ENCODE data around the gene TP53BP1.
"Not testable (repeated sequence)": the region's sequence is repeated elsewhere in the genome, so short reads cannot be mapped to it uniquely, and the experiment has no call there.

Gene TP53BP1, protein sequence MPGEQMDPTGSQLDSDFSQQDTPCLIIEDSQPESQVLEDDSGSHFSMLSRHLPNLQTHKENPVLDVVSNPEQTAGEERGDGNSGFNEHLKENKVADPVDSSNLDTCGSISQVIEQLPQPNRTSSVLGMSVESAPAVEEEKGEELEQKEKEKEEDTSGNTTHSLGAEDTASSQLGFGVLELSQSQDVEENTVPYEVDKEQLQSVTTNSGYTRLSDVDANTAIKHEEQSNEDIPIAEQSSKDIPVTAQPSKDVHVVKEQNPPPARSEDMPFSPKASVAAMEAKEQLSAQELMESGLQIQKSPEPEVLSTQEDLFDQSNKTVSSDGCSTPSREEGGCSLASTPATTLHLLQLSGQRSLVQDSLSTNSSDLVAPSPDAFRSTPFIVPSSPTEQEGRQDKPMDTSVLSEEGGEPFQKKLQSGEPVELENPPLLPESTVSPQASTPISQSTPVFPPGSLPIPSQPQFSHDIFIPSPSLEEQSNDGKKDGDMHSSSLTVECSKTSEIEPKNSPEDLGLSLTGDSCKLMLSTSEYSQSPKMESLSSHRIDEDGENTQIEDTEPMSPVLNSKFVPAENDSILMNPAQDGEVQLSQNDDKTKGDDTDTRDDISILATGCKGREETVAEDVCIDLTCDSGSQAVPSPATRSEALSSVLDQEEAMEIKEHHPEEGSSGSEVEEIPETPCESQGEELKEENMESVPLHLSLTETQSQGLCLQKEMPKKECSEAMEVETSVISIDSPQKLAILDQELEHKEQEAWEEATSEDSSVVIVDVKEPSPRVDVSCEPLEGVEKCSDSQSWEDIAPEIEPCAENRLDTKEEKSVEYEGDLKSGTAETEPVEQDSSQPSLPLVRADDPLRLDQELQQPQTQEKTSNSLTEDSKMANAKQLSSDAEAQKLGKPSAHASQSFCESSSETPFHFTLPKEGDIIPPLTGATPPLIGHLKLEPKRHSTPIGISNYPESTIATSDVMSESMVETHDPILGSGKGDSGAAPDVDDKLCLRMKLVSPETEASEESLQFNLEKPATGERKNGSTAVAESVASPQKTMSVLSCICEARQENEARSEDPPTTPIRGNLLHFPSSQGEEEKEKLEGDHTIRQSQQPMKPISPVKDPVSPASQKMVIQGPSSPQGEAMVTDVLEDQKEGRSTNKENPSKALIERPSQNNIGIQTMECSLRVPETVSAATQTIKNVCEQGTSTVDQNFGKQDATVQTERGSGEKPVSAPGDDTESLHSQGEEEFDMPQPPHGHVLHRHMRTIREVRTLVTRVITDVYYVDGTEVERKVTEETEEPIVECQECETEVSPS (N-terminal part only)

GRCh38 chr15:43492673-43493601, at the start of gene TP53BP1:
TSS of gene TP53BP1 (minus strand) at chr15:43493156. CDS start at chr15:43493043, 113 bp downstream.
- peak; percentile 96 for DNase-seq

DNA sequence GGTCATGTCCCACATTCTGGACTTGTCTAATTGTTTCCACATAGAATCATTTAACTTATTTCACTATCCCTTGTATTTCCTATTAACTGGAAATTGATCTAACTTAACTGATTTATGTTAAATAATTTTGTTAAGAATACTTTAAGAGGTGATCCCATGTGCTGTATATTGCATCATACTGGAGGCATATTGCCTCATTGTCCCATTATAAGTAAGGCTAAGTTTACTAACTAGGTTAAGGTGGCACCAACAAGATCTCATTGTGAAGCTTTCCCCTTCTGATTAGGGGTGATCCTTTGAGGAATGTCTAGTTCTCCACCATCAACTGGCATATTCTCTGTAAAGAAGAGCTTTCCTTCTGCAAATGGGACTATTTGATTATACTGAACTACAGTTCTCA, 48.8 kb upstream of the TP53BP1 start:
- DNase-seq = no peak

DNA sequence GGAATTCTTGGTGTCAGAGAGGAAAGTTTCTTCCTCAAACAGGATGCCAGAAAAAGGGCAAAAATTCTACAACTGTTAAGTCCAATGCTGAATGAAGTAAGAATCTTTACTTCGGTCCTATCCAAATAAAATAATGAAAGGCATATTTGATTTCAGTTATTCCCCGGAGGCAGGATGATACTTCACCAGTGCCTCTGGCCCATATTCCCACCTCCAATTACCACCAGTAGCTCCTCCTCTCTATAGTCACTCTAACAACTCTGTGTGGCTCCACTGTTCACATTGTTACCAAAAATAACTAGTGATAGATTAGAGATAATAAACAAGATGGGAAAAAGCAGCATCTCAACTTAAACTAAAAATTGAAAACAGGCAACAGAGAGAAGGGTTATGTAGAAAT, 45.1 kb upstream of the TP53BP1 start:
- no peak for DNase-seq

GRCh38 chr15:43534897-43535296, 41.9 kb upstream of the TP53BP1 start:
- DNase-seq = no peak

GRCh38 chr15:43532826-43533225, 39.9 kb upstream of the TP53BP1 start:
- not testable (repeated sequence) for DNase-seq

DNA sequence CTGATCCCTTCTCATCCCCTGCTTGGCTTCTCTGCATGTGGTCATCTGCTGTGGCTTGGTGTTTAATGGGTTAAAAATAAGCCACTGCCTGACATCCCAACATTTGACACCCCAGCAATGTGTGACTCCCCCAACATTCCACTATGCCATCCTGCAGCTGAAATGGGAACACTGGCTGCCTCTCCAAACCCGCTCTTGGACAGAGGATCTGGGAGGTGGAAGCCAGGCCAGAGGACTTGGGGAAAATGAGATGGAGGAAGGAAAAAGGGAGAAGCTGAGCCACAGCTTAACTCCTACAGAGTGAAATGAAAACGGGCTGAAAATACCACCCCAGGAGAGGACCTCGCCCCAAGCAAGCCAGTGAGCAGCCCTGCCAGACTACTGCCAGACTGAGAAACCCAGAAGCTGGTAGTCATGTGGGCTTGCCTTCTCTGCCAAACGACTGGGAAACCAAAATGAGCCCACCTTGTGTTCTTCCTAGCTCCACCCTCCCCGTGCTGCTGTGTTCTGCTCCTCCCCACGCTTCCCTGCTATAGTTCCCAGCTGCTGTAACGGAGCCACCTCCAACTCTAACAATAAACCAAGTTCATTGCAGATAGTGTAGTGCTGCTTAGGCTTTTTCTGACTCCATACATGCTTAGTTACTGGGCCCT, 38.2 kb upstream of the TP53BP1 start:
- no peak for DNase-seq

DNA sequence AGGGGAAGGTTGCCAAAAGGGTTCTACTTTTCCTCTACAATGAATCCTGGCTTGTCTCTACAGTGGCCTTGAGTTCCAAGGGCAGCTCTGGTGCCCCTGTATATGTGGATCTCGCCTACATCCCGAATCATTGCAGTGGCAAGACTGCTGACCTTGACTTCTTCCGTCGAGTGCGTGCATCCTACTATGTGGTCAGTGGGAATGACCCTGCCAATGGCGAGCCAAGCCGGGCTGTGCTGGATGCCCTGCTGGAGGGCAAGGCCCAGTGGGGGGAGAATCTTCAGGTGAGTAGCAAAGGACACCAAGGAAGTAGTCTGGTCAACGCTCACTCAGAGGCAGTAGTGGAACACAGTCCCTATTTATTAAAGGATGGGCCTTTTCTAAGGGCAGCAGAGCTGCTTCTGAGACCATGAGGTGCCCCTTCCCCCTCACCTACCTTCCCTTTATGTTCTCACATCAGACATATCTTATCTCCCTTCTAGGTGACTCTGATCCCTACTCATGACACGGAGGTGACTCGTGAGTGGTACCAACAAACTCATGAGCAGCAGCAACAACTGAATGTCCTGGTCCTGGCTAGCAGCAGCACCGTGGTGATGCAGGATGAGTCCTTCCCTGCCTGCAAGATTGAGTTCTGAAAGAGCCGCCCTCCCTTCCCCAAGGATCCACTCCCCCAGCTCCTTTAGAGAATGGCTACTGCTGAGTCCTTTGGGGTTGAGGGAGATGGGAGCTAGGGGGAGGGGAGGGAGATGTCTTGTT, 36.8 kb upstream of the TP53BP1 start:
- DNase-seq = no peak

DNA sequence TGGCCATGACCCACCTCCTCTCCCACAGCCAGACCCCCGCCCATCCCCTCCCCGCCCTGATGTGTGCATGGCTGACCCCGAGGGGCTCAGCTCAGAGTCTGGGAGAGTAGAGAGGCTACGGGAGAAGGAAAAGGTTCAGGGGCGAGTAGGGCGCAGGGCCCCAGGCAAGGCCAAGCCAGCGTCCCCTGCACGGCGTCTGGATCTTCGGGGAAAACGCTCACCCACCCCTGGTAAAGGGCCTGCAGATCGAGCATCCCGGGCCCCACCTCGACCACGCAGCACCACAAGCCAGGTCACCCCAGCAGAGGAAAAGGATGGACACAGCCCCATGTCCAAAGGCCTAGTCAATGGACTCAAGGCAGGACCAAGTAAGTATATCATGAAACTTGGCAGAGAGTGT, 36.2 kb upstream of the TP53BP1 start:
- DNase-seq = no peak

DNA sequence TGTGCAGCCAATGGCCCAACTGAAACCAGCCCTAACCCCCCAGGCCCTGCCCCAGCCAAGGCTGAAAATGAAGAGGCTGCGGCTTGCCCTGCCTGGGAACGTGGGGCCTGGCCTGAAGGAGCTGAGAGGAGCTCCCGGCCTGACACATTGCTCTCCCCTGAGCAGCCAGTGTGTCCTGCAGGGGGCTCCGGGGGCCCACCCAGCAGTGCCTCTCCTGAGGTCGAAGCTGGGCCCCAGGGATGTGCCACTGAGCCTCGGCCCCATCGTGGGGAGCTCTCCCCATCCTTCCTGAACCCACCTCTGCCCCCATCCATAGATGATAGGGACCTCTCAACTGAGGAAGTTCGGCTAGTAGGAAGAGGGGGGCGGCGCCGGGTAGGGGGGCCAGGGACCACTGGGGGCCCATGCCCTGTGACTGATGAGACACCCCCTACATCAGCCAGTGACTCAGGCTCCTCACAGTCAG, 35.6 kb upstream of the TP53BP1 start:
- DNase-seq = no peak

GRCh38 chr15:43527802-43528541, 35.0 kb upstream of the TP53BP1 start:
- DNase-seq = no peak

GRCh38 chr15:43527016-43527801, 34.3 kb upstream of the TP53BP1 start:
- no peak for DNase-seq

DNA sequence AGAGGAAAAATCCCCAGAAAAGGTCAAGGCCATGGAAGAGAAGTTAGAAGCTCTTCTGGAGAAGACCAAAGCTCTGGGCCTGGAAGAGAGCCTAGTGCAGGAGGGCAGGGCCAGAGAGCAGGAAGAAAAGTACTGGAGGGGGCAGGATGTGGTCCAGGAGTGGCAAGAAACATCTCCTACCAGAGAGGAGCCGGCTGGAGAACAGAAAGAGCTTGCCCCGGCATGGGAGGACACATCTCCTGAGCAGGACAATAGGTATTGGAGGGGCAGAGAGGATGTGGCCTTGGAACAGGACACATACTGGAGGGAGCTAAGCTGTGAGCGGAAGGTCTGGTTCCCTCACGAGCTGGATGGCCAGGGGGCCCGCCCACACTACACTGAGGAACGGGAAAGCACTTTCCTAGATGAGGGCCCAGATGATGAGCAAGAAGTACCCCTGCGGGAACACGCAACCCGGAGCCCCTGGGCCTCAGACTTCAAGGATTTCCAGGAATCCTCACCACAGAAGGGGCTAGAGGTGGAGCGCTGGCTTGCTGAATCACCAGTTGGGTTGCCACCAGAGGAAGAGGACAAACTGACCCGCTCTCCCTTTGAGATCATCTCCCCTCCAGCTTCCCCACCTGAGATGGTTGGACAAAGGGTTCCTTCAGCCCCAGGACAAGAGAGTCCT, 33.4 kb upstream of the TP53BP1 start:
- DNase-seq = no peak

DNA sequence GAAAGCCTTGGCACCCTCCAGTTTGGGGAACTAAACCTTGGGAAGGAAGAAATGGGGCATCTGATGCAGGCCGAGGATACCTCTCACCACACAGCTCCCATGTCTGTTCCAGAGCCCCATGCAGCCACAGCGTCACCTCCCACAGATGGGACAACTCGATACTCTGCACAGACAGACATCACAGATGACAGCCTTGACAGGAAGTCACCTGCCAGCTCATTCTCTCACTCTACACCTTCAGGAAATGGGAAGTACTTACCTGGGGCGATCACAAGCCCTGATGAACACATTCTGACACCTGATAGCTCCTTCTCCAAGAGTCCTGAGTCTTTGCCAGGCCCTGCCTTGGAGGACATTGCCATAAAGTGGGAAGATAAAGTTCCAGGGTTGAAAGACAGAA, 32.2 kb upstream of the TP53BP1 start:
- DNase-seq = no peak

GRCh38 chr15:43524254-43524845, 31.4 kb upstream of the TP53BP1 start:
- DNase-seq = no peak

DNA sequence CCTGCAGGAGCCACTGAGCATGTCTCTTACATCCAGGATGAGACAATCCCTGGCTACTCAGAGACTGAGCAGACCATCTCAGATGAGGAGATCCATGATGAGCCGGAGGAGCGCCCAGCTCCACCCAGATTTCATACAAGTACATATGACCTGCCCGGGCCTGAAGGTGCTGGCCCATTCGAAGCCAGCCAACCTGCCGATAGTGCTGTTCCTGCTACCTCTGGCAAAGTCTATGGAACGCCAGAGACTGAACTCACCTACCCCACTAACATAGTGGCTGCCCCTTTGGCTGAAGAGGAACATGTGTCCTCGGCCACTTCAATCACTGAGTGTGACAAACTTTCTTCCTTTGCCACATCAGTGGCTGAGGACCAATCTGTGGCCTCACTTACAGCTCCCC, 30.7 kb upstream of the TP53BP1 start:
- DNase-seq = no peak

DNA sequence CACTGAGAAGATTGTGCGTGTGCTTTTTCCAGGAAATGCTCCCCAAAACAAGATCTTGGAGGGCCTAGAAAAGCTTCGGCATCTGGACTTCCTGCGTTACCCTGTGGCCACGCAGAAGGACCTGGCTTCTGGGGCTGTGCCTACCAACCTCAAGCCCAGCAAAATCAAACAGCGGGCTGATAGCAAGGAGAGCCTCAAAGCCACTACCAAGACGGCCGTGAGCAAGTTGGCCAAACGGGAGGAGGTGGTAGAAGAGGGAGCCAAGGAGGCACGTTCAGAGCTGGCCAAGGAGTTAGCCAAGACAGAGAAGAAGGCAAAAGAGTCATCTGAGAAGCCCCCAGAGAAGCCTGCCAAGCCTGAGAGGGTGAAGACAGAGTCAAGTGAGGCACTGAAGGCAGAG, 29.3 kb upstream of the TP53BP1 start:
- no peak for DNase-seq

DNA sequence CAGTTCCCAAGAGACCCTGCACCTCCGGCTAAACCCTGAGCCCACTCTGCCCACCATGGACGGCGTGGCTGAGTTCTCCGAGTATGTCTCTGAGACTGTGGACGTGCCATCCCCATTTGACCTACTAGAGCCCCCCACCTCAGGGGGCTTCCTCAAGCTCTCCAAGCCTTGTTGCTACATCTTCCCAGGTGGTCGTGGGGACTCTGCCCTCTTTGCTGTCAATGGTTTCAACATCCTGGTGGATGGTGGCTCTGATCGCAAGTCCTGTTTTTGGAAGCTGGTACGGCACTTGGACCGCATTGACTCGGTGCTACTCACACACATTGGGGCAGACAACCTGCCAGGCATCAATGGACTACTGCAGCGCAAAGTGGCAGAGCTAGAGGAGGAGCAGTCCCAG, 28.5 kb upstream of the TP53BP1 start:
- DNase-seq = no peak

DNA sequence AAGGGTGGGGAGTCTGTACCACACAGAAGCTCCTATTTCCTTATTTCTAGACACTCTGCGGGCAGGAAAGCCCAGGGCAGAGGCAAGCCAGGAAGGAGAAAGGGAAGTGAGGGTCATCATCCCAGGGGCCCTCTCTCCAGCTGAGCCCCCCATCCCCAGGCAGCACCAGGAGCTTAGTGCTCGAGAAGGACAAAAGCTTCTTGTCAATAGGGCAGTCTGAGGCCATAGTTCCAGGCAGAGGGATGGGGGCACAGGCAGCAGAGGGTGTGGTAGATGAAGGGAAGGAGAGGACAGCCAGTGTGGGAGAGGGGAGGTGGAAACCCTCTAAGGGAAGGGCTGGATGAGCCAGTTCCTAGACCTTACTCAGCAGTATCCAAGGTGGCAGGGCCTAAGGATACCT, 27.2 kb upstream of the TP53BP1 start:
- DNase-seq = no peak
